Mesodermal cell (in vitro differentiated cells): ENCODE data around the gene MCRIP1.

Experiments
- H3K27ac ChIP-seq: 2 replicates; pipeline ENCODE4 v1.7.0; 2013; ENCODE audit warnings: mild to moderate bottlenecking, low read depth, low read length, moderate library complexity; ENCODE audit not compliant: severe bottlenecking
- H3K36me3 ChIP-seq: 2 replicates; pipeline ENCODE4 v1.7.1; 2013; ENCODE audit warnings: mild to moderate bottlenecking, low read length, moderate library complexity; ENCODE audit not compliant: control insufficient read depth, insufficient read depth
- H3K4me1 ChIP-seq: one replicate; pipeline ENCODE4 v1.7.1; 2013; ENCODE audit warnings: mild to moderate bottlenecking, low read length; ENCODE audit not compliant: insufficient read depth, control insufficient read depth, poor library complexity, severe bottlenecking
- H3K4me3 ChIP-seq: 2 replicates; pipeline ENCODE4 v1.7.0; 2013; ENCODE audit warnings: low read length, control low read depth, mild to moderate bottlenecking; ENCODE audit not compliant: insufficient read depth, poor library complexity, severe bottlenecking; ENCODE audit errors: extremely low read depth
- H3K9me3 ChIP-seq: 2 replicates; pipeline ENCODE4 v1.7.1; 2013; ENCODE audit warnings: mild to moderate bottlenecking, low read length, moderate library complexity; ENCODE audit not compliant: control insufficient read depth
- WGBS, 2 experiments: methylation state at CpG; one replicate each; pipeline ENCODE4 v1.1.5; 2013; ENCODE audit warnings: missing lambda C conversion rate in 2 of 2; ENCODE audit not compliant: insufficient coverage in 2 of 2; 5-methylcytosine and 5-hydroxymethylcytosine counted together

The MCRIP1 gene

GRCh38 chr17:81807839-81808238 lies 25.3 kb downstream of the MCRIP1 start:
- no peak overlapping the region for H3K27ac ChIP-seq
- H3K36me3 ChIP-seq, result no peaks in the 10 kb centered on the region
- no peaks in the 10 kb centered on the region for H3K4me1 ChIP-seq
- H3K9me3 ChIP-seq, result no peaks in the 10 kb centered on the region
- no peak overlapping the region for H3K4me3 ChIP-seq
- 80 to 90% methylated on average over 10 to 13 of the region's 13 CpGs for WGBS, 2 experiments

GRCh38 chr17:81807210-81807719 lies 25.8 kb downstream of the MCRIP1 start:
- no peaks in the 10 kb centered on the region for H3K36me3 ChIP-seq
- WGBS, 2 experiments, result 72 to 80% methylated on average over 13 to 17 of the region's 18 CpGs
- no peak overlapping the region for H3K4me3 ChIP-seq
- H3K9me3 ChIP-seq, result no peaks in the 10 kb centered on the region
- no peaks in the 10 kb centered on the region for H3K4me1 ChIP-seq
- no peak overlapping the region for H3K27ac ChIP-seq

- Histone ChIP-seq H3K4me1 (no peaks in the 10 kb centered on the region), H3K9me3 (no peaks in the 10 kb centered on the region), H3K36me3 (no peaks in the 10 kb centered on the region), H3K4me3 (no peak overlapping the region), H3K27ac (no peak overlapping the region)
- 48 to 58% methylated on average over 12 to 18 of the region's 23 CpGs for WGBS, 2 experiments
These were observed 26.5 kb downstream of the MCRIP1 start for GRCh38 chr17:81806461-81807209.

- Histone ChIP-seq H3K4me3 (no peak overlapping the region), H3K27ac (no peak overlapping the region), H3K9me3 (no peaks in the 10 kb centered on the region), H3K4me1 (no peaks in the 10 kb centered on the region), H3K36me3 (no peaks in the 10 kb centered on the region)
- 74 to 82% methylated on average over 12 to 16 of the region's 18 CpGs for WGBS, 2 experiments
These were observed 27.2 kb downstream of the MCRIP1 start for GRCh38 chr17:81805707-81806460.

- WGBS, 2 experiments, result 10 to 11% methylated on average over 49 to 59 of the region's 65 CpGs
- Histone ChIP-seq H3K27ac (no peak overlapping the region), H3K36me3 (no peaks in the 10 kb centered on the region), H3K4me1 (no peaks in the 10 kb centered on the region), H3K4me3 (no peak overlapping the region), H3K9me3 (no peaks in the 10 kb centered on the region)
These were observed 28.3 kb downstream of the MCRIP1 start for GRCh38 chr17:81804559-81805399.

GRCh38 chr17:81803728-81804558 lies 29.1 kb downstream of the MCRIP1 start, which contains the start of gene GCGR:
GCGR (plus strand) TSS chr17:81804150; CDS start chr17:81809019, 4,869 bp downstream.
- no peaks in the 10 kb centered on the region for H3K4me1 ChIP-seq
- WGBS, 2 experiments, result 2 to 3% methylated on average over 92 to 99 of the region's 110 CpGs
- H3K4me3 ChIP-seq, result no peak within 1 kb of the TSS
- no peak within 1 kb of the TSS for H3K27ac ChIP-seq
- no peaks in the 10 kb centered on the region for H3K36me3 ChIP-seq
- no peaks in the 10 kb centered on the region for H3K9me3 ChIP-seq

- Histone ChIP-seq H3K9me3 (no peaks in the 10 kb centered on the region), H3K27ac (no peak overlapping the region), H3K4me1 (no peaks in the 10 kb centered on the region), H3K4me3 (no peak overlapping the region), H3K36me3 (no peaks in the 10 kb centered on the region)
- 33 to 36% methylated on average over 20 to 24 of the region's 26 CpGs for WGBS, 2 experiments
These were observed 30.0 kb downstream of the MCRIP1 start for GRCh38 chr17:81802856-81803643.

GRCh38 chr17:81802048-81802758 lies 30.9 kb downstream of the MCRIP1 start:
- H3K36me3 ChIP-seq, result no peaks in the 10 kb centered on the region
- H3K4me1 ChIP-seq, result no peaks in the 10 kb centered on the region
- no peak overlapping the region for H3K27ac ChIP-seq
- WGBS, 2 experiments, result 85 to 89% methylated on average over 7 to 8 of the region's 9 CpGs
- H3K9me3 ChIP-seq, result no peaks in the 10 kb centered on the region
- no peak overlapping the region for H3K4me3 ChIP-seq

- Histone ChIP-seq H3K9me3 (no peaks in the 10 kb centered on the region), H3K4me3 (no peak overlapping the region), H3K36me3 (no peaks in the 10 kb centered on the region), H3K4me1 (no peaks in the 10 kb centered on the region), H3K27ac (no peak overlapping the region)
- 85 to 92% methylated on average over 7 to 9 of the region's 9 CpGs for WGBS, 2 experiments
These were observed 31.8 kb downstream of the MCRIP1 start for GRCh38 chr17:81801327-81801726.
